Measurements from ENCODE around the gene ZNF628. TPM values are rescaled to one million over a fixed set of nuclear protein-coding genes. Genes with fewer than 3 reads are reported as not detected.

Gene ZNF628
- total and polyA plus RNA-seq, 2 donors (not counting 1 experiment from before 2014, with no cell fraction given) = 0.49 to 1.3 TPM

- Histone ChIP-seq H2AFZ (ENCODE audit: low read length) (no peak overlapping the region), H4K20me1 (ENCODE audit: control insufficient read depth, extremely low read depth, insufficient read depth, low read length) (no peaks in the 10 kb centered on the region), H3K9ac (ENCODE audit: insufficient read depth, low read length) (no peak overlapping the region), H3K4me1 (ENCODE audit: control insufficient read depth, extremely low read depth, insufficient read depth, low read length) (no peaks in the 10 kb centered on the region), H3K27ac (ENCODE audit: insufficient read depth, low read length) (no peak overlapping the region), H3K79me2 (ENCODE audit: control insufficient read depth, insufficient read depth, low read length) (no peaks in the 10 kb centered on the region), H3K9me3 (ENCODE audit: control insufficient read depth, insufficient read depth, low read depth, low read length) (no peaks in the 10 kb centered on the region), H3K27me3 (ENCODE audit: control insufficient read depth, insufficient read depth, low read length) (no peaks in the 10 kb centered on the region), H3K4me2 (ENCODE audit: extremely low read depth, insufficient read depth, low read length) (no peak overlapping the region), H3K4me3 (replicated peaks in 1 of 4; ENCODE audit: control extremely low read depth in 1 of 4, insufficient read depth in 1 of 4, low read depth in 3 of 4, low read length in 4 of 4) (no peak overlapping the region), H3K36me3 (ENCODE audit: control insufficient read depth, insufficient read depth, low read length) (no peaks in the 10 kb centered on the region)
- no peak for DNase-seq (ENCODE audit: low read depth in 2 of 2)
- no peak for TF ChIP-seq CTCF (conservative IDR thresholded peaks at IDR 0.05 in 1 of 2, IDR thresholded peaks at IDR 0.05 in 1 of 2; ENCODE audit: low read depth in 1 of 2, low read length in 2 of 2)
- TF ChIP-seq EZH2 (IDR thresholded peaks at IDR 0.05; ENCODE audit: low read length, missing control alignments) = no peak
Measured at GRCh38 chr19:55433292-55433691, 43.1 kb upstream of the ZNF628 start.

GRCh38 chr19:55434356-55434919 lies 42.0 kb upstream of the ZNF628 start:
- H3K79me2 ChIP-seq (ENCODE audit: control insufficient read depth, insufficient read depth, low read length) = no peaks in the 10 kb centered on the region
- H2AFZ ChIP-seq (ENCODE audit: low read length) = no peak overlapping the region
- no peaks in the 10 kb centered on the region for H3K36me3 ChIP-seq (ENCODE audit: control insufficient read depth, insufficient read depth, low read length)
- H3K4me2 ChIP-seq (ENCODE audit: extremely low read depth, insufficient read depth, low read length) = no peak overlapping the region
- no peak overlapping the region for H3K4me3 ChIP-seq (replicated peaks in 1 of 4; ENCODE audit: control extremely low read depth in 1 of 4, insufficient read depth in 1 of 4, low read depth in 3 of 4, low read length in 4 of 4)
- H3K27ac ChIP-seq (ENCODE audit: insufficient read depth, low read length) = no peak overlapping the region
- no peak for TF ChIP-seq CTCF (conservative IDR thresholded peaks at IDR 0.05 in 1 of 2, IDR thresholded peaks at IDR 0.05 in 1 of 2; ENCODE audit: low read depth in 1 of 2, low read length in 2 of 2)
- TF ChIP-seq EZH2 (IDR thresholded peaks at IDR 0.05; ENCODE audit: low read length, missing control alignments) = no peak
- no peaks in the 10 kb centered on the region for H4K20me1 ChIP-seq (ENCODE audit: control insufficient read depth, extremely low read depth, insufficient read depth, low read length)
- H3K9me3 ChIP-seq (ENCODE audit: control insufficient read depth, insufficient read depth, low read depth, low read length) = no peaks in the 10 kb centered on the region
- no peaks in the 10 kb centered on the region for H3K4me1 ChIP-seq (ENCODE audit: control insufficient read depth, extremely low read depth, insufficient read depth, low read length)
- peaks cover 4% of the 10 kb centered on the region for H3K27me3 ChIP-seq (ENCODE audit: control insufficient read depth, insufficient read depth, low read length)
- no peak overlapping the region for H3K9ac ChIP-seq (ENCODE audit: insufficient read depth, low read length)
- DNase-seq (ENCODE audit: low read depth in 2 of 2) = no peak

- Histone ChIP-seq H2AFZ (ENCODE audit: low read length) (no peak overlapping the region), H3K4me1 (ENCODE audit: control insufficient read depth, extremely low read depth, insufficient read depth, low read length) (no peaks in the 10 kb centered on the region), H3K9me3 (ENCODE audit: control insufficient read depth, insufficient read depth, low read depth, low read length) (no peaks in the 10 kb centered on the region), H4K20me1 (ENCODE audit: control insufficient read depth, extremely low read depth, insufficient read depth, low read length) (no peaks in the 10 kb centered on the region), H3K27me3 (ENCODE audit: control insufficient read depth, insufficient read depth, low read length) (peaks cover 5% of the 10 kb centered on the region), H3K36me3 (ENCODE audit: control insufficient read depth, insufficient read depth, low read length) (no peaks in the 10 kb centered on the region), H3K79me2 (ENCODE audit: control insufficient read depth, insufficient read depth, low read length) (no peaks in the 10 kb centered on the region), H3K9ac (ENCODE audit: insufficient read depth, low read length) (no peak overlapping the region), H3K27ac (ENCODE audit: insufficient read depth, low read length) (no peak overlapping the region), H3K4me2 (ENCODE audit: extremely low read depth, insufficient read depth, low read length) (no peak overlapping the region), H3K4me3 (replicated peaks in 1 of 4; ENCODE audit: control extremely low read depth in 1 of 4, insufficient read depth in 1 of 4, low read depth in 3 of 4, low read length in 4 of 4) (no peak overlapping the region)
- DNase-seq (ENCODE audit: low read depth in 2 of 2) = no peak
- no peak for TF ChIP-seq CTCF (conservative IDR thresholded peaks at IDR 0.05 in 1 of 2, IDR thresholded peaks at IDR 0.05 in 1 of 2; ENCODE audit: low read depth in 1 of 2, low read length in 2 of 2)
- no peak for TF ChIP-seq EZH2 (IDR thresholded peaks at IDR 0.05; ENCODE audit: low read length, missing control alignments)
Measured at GRCh38 chr19:55435020-55435419, 41.4 kb upstream of the ZNF628 start.

Data from fibroblast of lung (primary cell).